Cardiac fibroblast (primary cell): ENCODE measurements around the gene NCAPG.

Experiments
- DNase-seq, 2 donors: peaks; one replicate each; pipeline versions ENCODE4 v3.0.0 to v3.0.0-alpha.2; 2010; ENCODE audit warnings: low read depth in 2 of 2
- H3K4me3 ChIP-seq, 2 donors: replicated peaks in 1 of 2; 1 replicate in 1 of 2; 2 replicates in 1 of 2; pipeline ENCODE4 v1.5.1; 2011; ENCODE audit warnings: low read depth in 2 of 2, low read length in 2 of 2, mild to moderate bottlenecking in 2 of 2, moderate library complexity in 1 of 2
- TF ChIP-seq, protein P1 (sequence below): IDR thresholded peaks from one replicate; pipeline ENCODE4 v1.5.1; 2011; ENCODE audit warnings: low read depth, mild to moderate bottlenecking, low read length, inconsistent platforms

NCAPG gene

GRCh38 chr4:17780501-17781299 lies 30.1 kb upstream of the NCAPG start:
- DNase-seq: peak; percentile 15 to 25
- peak overlapping the region; percentile 47 to 48 for H3K4me3 ChIP-seq
- TF ChIP-seq, protein P1, sequence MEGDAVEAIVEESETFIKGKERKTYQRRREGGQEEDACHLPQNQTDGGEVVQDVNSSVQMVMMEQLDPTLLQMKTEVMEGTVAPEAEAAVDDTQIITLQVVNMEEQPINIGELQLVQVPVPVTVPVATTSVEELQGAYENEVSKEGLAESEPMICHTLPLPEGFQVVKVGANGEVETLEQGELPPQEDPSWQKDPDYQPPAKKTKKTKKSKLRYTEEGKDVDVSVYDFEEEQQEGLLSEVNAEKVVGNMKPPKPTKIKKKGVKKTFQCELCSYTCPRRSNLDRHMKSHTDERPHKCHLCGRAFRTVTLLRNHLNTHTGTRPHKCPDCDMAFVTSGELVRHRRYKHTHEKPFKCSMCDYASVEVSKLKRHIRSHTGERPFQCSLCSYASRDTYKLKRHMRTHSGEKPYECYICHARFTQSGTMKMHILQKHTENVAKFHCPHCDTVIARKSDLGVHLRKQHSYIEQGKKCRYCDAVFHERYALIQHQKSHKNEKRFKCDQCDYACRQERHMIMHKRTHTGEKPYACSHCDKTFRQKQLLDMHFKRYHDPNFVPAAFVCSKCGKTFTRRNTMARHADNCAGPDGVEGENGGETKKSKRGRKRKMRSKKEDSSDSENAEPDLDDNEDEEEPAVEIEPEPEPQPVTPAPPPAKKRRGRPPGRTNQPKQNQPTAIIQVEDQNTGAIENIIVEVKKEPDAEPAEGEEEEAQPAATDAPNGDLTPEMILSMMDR: no peak

DNA sequence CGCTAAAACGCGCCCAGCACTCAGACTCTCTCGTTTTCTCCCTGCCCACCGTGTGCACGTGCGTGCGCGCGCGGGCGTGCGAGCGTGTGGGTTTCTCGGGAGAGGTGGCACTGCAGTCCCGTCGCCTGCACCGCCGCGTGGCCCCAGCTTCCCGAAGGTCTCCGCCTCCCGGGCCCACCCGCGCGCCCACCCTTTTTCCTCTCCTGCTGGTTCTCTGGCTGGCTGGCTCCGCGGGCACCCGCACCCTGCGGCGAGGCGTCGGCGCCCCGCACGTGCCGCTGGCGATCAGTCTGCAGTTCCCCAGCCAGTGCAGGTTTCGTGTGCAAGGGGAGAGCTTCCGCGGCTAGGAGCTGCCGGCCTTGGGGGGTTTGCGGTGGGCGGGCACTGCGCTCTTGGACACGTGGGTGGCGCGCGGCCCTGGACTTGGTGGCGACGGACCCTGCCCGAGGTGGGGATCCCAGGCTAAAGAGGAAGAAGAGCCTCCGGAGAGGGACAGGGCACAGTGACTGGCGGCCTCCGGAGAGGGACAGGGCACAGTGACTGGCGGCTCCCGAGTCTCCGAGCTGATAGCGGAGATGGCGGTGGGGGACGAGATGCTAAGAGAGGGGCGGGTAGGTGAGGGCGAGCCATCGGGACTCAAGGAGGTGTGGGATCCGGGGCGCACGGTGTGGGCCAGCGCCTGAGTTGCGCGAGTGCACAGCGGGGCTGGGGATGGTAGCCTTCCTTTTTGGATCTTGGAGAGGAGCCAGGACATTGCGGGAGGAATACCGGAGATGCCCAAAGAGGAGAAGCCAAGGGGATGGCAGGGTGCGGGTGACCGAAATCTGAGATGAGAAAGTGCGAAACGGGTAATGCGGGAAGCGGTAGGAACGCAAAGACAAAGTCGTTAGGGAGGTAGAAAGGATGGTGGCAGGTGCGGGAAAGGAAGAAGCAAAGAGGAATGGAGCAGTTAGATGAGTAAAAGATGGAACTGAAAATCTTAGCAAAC lies 29.2 kb upstream of the NCAPG start, which contains the start of gene FAM184B:
TSS of gene FAM184B (minus strand) at position 322 of the 988 bp plus-strand sequence. CDS start 322 bp downstream, outside the sequence.
- peak within 1 kb of the TSS; percentile 47 to 48 for H3K4me3 ChIP-seq
- no peak for DNase-seq
- TF ChIP-seq, protein P1: no peak

DNA sequence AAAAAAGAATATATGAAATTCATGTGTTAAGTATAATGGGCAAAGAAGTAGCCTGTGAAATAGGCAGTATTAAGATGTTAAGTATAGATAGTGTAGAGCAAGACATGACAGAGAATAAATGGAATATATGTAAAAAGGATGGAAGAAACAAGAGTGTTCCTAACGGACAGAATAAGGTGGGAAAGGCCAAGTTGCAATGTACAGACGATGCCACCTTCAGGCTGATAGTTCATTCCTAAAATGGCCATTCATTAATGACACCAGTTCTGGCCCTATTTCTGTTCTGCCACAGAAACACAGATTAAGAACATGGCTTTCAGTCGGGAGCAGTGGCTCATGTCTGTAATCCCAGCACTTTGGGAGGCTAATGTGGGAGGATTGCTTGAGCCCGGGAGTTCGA lies 24.9 kb upstream of the NCAPG start:
- TF ChIP-seq, protein P1: no peak
- no peak overlapping the region for H3K4me3 ChIP-seq
- DNase-seq: no peak

GRCh38 chr4:17786567-17786966 lies 24.2 kb upstream of the NCAPG start:
- no peak overlapping the region for H3K4me3 ChIP-seq
- TF ChIP-seq, protein P1: no peak
- DNase-seq: no peak

DNA sequence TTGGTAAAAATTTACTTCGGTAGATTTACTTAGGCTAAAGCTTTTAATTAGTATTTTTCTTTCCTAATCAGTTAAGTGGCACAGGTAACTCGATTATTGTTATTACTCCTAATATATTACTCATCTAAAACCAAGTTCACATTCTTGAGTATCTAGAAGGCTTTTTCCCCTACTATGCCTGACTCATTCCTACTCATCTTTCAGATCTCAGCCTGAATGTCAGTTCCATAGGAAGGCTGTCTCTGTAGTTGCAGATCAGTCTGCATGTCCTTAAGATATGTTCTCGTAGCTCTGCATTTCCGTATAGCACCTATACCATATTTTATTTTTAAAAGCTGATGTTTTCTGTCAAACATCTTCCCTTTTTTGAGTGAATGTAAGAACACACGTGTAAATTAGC lies 23.5 kb upstream of the NCAPG start:
- DNase-seq: peak in 1 of 2 donors; percentile 56

GRCh38 chr4:17788956-17789355 lies 21.8 kb upstream of the NCAPG start:
- DNase-seq: no peak
- H3K4me3 ChIP-seq: no peak overlapping the region
- TF ChIP-seq, protein P1: no peak

More for the DNA sequence above, 23.5 kb upstream of the NCAPG start:
- TF ChIP-seq, protein P1: no peak
- H3K4me3 ChIP-seq: no peak overlapping the region
